Glutamatergic neuron (in vitro differentiated cells): ENCODE results near the gene HMGB4. TPM values are rescaled to one million over a fixed set of nuclear protein-coding genes. Genes with fewer than 3 reads are reported as not detected.

ENCODE experiments used
- DNase-seq: peaks from one replicate; pipeline ENCODE4 v3.0.0; 2022
- H3K27ac Mint-ChIP-seq: one replicate; pipeline ENCODE4 v1.8.0; 2020; ENCODE audit warnings: mild to moderate bottlenecking, mixed read lengths, inconsistent platforms; ENCODE audit not compliant: unreplicated experiment
- H3K27me3 Mint-ChIP-seq: one replicate; pipeline ENCODE4 v1.8.0; 2020; ENCODE audit warnings: mild to moderate bottlenecking, moderate library complexity, mixed read lengths, inconsistent platforms; ENCODE audit not compliant: unreplicated experiment
- H3K36me3 Mint-ChIP-seq: one replicate; pipeline ENCODE4 v1.8.0; 2020; ENCODE audit warnings: mild to moderate bottlenecking, mixed read lengths, inconsistent platforms; ENCODE audit not compliant: unreplicated experiment
- H3K4me1 Mint-ChIP-seq: one replicate; pipeline ENCODE4 v1.8.0; 2020; ENCODE audit warnings: mild to moderate bottlenecking, low read depth, mixed read lengths, inconsistent platforms; ENCODE audit not compliant: unreplicated experiment
- H3K4me3 Mint-ChIP-seq: one replicate; pipeline ENCODE4 v1.8.0; 2020; ENCODE audit warnings: mild to moderate bottlenecking, mixed read lengths, inconsistent platforms; ENCODE audit not compliant: unreplicated experiment
- H3K9me3 Mint-ChIP-seq: one replicate; pipeline ENCODE4 v1.8.0; 2020; ENCODE audit warnings: mild to moderate bottlenecking, moderate library complexity, mixed read lengths, inconsistent platforms; ENCODE audit not compliant: unreplicated experiment
- total RNA-seq: library from RNA; stranded (reverse); fragmentation: NEBNext Ultra II Directional; extraction: Animal tissue kit (Norgen Biotek cat#: 25700); gene quantifications from one replicate; pipeline ENCODE4 v1.2.1, GENCODE V29; 2021; ENCODE audit not compliant: unreplicated experiment
- TF ChIP-seq, protein P1 (sequence below): fragments of 200-600 bp; sonication (generic); IDR thresholded peaks from one replicate; pipeline ENCODE4 v1.5.0; 2021; ENCODE audit not compliant: partially characterized antibody, unreplicated experiment

Gene HMGB4
- total RNA-seq, 1 donor from 2014 or later = not detected

DNA sequence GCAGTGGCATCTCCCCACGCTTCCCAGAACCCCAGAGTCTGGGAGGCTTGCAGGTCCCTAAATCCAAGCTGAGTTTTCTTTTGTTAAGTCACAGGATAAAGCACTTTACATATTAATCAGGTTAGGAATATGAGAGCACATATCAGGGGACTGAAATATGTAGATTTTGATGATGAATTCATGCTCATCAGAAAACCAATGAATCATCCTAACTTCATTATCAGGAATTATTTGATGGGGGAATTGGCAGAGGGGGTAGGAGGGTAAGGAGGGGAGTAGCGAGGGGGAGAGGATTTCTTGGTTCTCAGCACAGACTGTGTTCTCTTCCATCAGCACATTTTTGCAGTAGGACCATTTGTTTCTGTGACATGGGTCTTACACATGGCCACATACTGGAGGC, 32.1 kb downstream of the HMGB4 start:
- TF ChIP-seq, protein P1, sequence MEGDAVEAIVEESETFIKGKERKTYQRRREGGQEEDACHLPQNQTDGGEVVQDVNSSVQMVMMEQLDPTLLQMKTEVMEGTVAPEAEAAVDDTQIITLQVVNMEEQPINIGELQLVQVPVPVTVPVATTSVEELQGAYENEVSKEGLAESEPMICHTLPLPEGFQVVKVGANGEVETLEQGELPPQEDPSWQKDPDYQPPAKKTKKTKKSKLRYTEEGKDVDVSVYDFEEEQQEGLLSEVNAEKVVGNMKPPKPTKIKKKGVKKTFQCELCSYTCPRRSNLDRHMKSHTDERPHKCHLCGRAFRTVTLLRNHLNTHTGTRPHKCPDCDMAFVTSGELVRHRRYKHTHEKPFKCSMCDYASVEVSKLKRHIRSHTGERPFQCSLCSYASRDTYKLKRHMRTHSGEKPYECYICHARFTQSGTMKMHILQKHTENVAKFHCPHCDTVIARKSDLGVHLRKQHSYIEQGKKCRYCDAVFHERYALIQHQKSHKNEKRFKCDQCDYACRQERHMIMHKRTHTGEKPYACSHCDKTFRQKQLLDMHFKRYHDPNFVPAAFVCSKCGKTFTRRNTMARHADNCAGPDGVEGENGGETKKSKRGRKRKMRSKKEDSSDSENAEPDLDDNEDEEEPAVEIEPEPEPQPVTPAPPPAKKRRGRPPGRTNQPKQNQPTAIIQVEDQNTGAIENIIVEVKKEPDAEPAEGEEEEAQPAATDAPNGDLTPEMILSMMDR = no peak
- DNase-seq = no peak
- no peaks in the 10 kb centered on the region for H3K9me3 Mint-ChIP-seq
- no peak overlapping the region for H3K27ac Mint-ChIP-seq
- H3K4me3 Mint-ChIP-seq = no peak overlapping the region
- H3K36me3 Mint-ChIP-seq = no peaks in the 10 kb centered on the region
- no peaks in the 10 kb centered on the region for H3K27me3 Mint-ChIP-seq
- no peaks in the 10 kb centered on the region for H3K4me1 Mint-ChIP-seq

DNA sequence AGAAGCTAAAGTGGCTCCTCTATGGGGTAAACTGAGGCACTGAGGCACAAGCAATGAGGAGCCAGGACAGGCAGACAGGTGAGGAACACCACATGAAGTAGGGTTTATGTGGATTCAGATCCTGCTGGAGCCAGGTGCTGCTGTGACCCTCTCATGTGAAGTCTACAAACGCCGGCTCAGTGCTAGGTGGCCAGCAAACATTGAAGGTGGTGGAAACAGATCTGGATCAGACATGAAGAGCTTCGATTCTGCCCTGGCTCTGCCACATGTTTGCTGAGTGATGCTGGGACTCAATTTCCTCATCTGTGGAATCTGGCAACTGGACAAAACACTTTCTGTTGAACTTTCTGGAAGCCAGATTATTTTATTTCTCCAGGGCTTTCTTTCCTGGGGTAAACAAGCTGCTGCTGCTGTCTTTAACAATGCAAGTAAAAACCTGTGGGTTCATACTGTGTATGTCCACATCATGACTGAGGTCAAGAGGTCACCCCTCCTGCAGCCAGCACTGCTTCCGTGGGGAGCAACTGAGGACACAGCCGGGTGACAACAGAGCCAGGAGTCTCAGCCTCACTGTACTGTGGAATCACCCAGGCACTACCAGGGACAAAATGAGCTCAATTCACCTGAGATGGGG, 33.3 kb downstream of the HMGB4 start:
- no peaks in the 10 kb centered on the region for H3K9me3 Mint-ChIP-seq
- H3K36me3 Mint-ChIP-seq = no peaks in the 10 kb centered on the region
- no peaks in the 10 kb centered on the region for H3K4me1 Mint-ChIP-seq
- DNase-seq = no peak
- TF ChIP-seq, protein P1 = no peak
- H3K27ac Mint-ChIP-seq = no peak overlapping the region
- no peak overlapping the region for H3K4me3 Mint-ChIP-seq
- no peaks in the 10 kb centered on the region for H3K27me3 Mint-ChIP-seq

DNA sequence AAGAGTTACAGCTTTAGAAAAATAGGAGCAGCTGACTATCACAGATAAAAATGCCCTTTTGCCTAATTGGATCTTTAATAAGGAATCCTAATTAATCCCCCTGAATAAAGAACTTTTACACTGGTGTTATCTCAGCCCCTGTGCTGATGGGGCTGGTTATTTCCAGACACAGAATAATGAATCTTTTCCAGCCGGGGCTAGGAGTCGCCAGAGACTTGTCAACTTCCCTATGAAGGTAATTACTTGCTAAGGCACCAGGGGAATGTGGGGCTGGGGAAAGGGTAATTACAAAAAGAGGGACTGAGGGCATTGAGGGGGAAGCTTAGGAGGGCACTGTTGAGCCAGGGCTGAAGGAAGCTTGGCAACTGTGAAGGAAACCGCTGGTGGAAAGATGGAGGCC, 34.5 kb downstream of the HMGB4 start:
- no peaks in the 10 kb centered on the region for H3K4me1 Mint-ChIP-seq
- TF ChIP-seq, protein P1 = no peak
- H3K36me3 Mint-ChIP-seq = no peaks in the 10 kb centered on the region
- no peaks in the 10 kb centered on the region for H3K9me3 Mint-ChIP-seq
- H3K4me3 Mint-ChIP-seq = no peak overlapping the region
- DNase-seq = no peak
- H3K27ac Mint-ChIP-seq = no peak overlapping the region
- H3K27me3 Mint-ChIP-seq = no peaks in the 10 kb centered on the region

DNA sequence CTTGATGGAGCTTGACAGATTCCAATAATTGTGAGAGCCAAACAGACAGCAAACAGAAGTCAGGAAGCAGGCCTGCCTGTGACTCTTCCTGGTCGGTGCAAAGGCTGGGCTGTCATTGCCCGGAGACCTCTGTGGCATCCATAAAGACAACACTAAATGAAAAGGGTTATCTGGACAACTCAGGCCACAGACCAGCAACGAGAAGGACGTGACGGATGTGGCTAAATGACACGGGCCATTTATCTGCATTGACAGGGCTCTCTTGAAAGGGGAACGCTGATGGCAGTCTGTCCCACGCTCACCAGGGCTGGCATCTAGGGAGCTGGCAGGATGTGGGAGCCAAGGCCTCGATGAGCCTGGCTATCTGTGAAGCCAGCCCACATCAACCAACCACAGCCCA, 35.0 kb downstream of the HMGB4 start:
- TF ChIP-seq, protein P1 = no peak
- Mint-ChIP-seq H3K36me3 (no peaks in the 10 kb centered on the region), H3K27me3 (no peaks in the 10 kb centered on the region), H3K27ac (no peak overlapping the region), H3K4me1 (no peaks in the 10 kb centered on the region), H3K4me3 (no peak overlapping the region), H3K9me3 (no peaks in the 10 kb centered on the region)
- DNase-seq = no peak

DNA sequence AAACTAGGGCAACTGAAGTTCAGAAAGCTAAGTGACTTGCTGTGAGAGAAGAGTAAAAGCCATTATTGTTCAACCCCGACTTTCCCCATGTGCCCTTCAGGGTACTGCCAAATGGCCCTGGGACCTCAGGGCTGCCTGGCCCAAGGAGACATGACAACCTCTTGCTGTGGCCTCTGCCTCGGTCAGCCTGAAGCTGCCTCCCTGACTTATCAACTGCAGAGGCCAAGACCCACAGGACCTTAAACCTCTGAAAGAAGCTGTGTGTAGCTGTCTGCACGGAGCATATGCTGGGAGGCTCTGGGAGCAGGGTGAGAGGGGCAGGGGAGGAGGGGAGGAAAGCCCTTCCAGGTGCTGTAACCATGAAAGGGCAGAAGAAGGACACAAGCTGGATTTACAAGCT, 35.9 kb downstream of the HMGB4 start:
- no peak overlapping the region for H3K4me3 Mint-ChIP-seq
- H3K27me3 Mint-ChIP-seq = no peaks in the 10 kb centered on the region
- DNase-seq = no peak
- H3K9me3 Mint-ChIP-seq = no peaks in the 10 kb centered on the region
- H3K27ac Mint-ChIP-seq = no peak overlapping the region
- no peaks in the 10 kb centered on the region for H3K4me1 Mint-ChIP-seq
- TF ChIP-seq, protein P1 = no peak
- no peaks in the 10 kb centered on the region for H3K36me3 Mint-ChIP-seq
